Urinary bladder (tissue), 4 donors: ENCODE data around the gene NEURL2. TPM values are rescaled to one million over a fixed set of nuclear protein-coding genes. Genes with fewer than 3 reads are reported as not detected.
"Not testable (repeated sequence)": the region's sequence is repeated elsewhere in the genome, so short reads cannot be mapped to it uniquely, and the experiment has no call there.

ENCODE experiments used
- DNase-seq: peaks from one replicate; pipeline ENCODE4 v3.0.0-alpha.2; 2015; ENCODE audit errors: extremely low spot score
- H3K27ac ChIP-seq: one replicate; pipeline ENCODE4 v1.5.1; 2013; ENCODE audit warnings: low read depth, mild to moderate bottlenecking, moderate library complexity
- H3K36me3 ChIP-seq: one replicate; pipeline ENCODE4 v1.6.1; 2013; ENCODE audit warnings: mild to moderate bottlenecking, moderate library complexity; ENCODE audit not compliant: insufficient read depth
- H3K4me1 ChIP-seq: one replicate; pipeline ENCODE4 v1.6.1; 2013; ENCODE audit warnings: mild to moderate bottlenecking, moderate library complexity; ENCODE audit not compliant: insufficient read depth
- H3K4me3 ChIP-seq: one replicate; pipeline ENCODE4 v1.5.1; 2013; ENCODE audit warnings: low read depth, low read length
- WGBS: extraction: QIAGEN DNeasy Blood & Tissue Kit; methylation state at CpG from one replicate; pipeline ENCODE4 v1.1.7; 2013; 5-methylcytosine and 5-hydroxymethylcytosine counted together
- polyA plus RNA-seq: library from polyadenylated mRNA; stranded (reverse); fragments of 200-250 nt; gene quantifications from one replicate; pipeline ENCODE4 v1.2.3, GENCODE V29; 2013
- total RNA-seq: library from RNA; depleted of rRNA; stranded (reverse); fragments of >200 nt; gene quantifications from one replicate; pipeline ENCODE4 v1.2.3, GENCODE V29; 2014
- donor health status: healthy with polysubstance abuse.
- donor health status: healthy.

The NEURL2 gene
- total and polyA plus RNA-seq, 2 donors: 4.8 to 11.7 TPM

- Histone ChIP-seq H3K27ac (no peak overlapping the region), H3K4me3 (no peak overlapping the region), H3K4me1 (no peaks in the 10 kb centered on the region), H3K36me3 (no peaks in the 10 kb centered on the region)
- no peak for DNase-seq
- WGBS: 87% methylated on average over 4 of the region's 4 CpGs
These were observed 8.4 kb downstream of the NEURL2 start for GRCh38 chr20:45882469-45883099.

GRCh38 chr20:45880988-45881788, 9.8 kb downstream of the NEURL2 start, which contains the start of gene ZSWIM1:
TSS of gene ZSWIM1 (plus strand) at chr20:45881227. CDS start at chr20:45882593, 1,366 bp downstream.
- under 1% methylated on average over 23 of the region's 23 CpGs for WGBS
- Histone ChIP-seq H3K4me1 (no peaks in the 10 kb centered on the region), H3K27ac (peak within 1 kb of the TSS; percentile 40), H3K36me3 (no peaks in the 10 kb centered on the region), H3K4me3 (peak within 1 kb of the TSS; percentile 45)
- peak; percentile 99 for DNase-seq

- no peak overlapping the region for H3K4me3 ChIP-seq
- 76% methylated on average over 13 of the region's 13 CpGs for WGBS
- no peaks in the 10 kb centered on the region for H3K4me1 ChIP-seq
These were observed 12.8 kb downstream of the NEURL2 start for GRCh38 chr20:45878076-45878761.

GRCh38 chr20:45874576-45874975, 16.4 kb downstream of the NEURL2 start:
- 83% methylated on average over 4 of the region's 4 CpGs for WGBS

More at GRCh38 chr20:45878076-45878761, 12.8 kb downstream of the NEURL2 start:
- H3K27ac ChIP-seq: no peak overlapping the region
- DNase-seq: no peak
- no peaks in the 10 kb centered on the region for H3K36me3 ChIP-seq

GRCh38 chr20:45874104-45874481, 16.9 kb downstream of the NEURL2 start:
- not testable (repeated sequence) for H3K27ac ChIP-seq, H3K4me3 ChIP-seq, DNase-seq, H3K4me1 ChIP-seq, H3K36me3 ChIP-seq
- 95% methylated on average over 10 of the region's 10 CpGs for WGBS

More at GRCh38 chr20:45874576-45874975, 16.4 kb downstream of the NEURL2 start:
- no peak overlapping the region for H3K27ac ChIP-seq
- H3K4me3 ChIP-seq: no peak overlapping the region
- no peaks in the 10 kb centered on the region for H3K36me3 ChIP-seq
- no peaks in the 10 kb centered on the region for H3K4me1 ChIP-seq
- DNase-seq: no peak

- Histone ChIP-seq H3K27ac (no peak overlapping the region), H3K4me1 (no peaks in the 10 kb centered on the region), H3K36me3 (no peaks in the 10 kb centered on the region), H3K4me3 (no peak overlapping the region)
- 79% methylated on average over 1 of the region's 1 CpG for WGBS
- no peak for DNase-seq
These were observed 17.5 kb downstream of the NEURL2 start for GRCh38 chr20:45873409-45874103.

GRCh38 chr20:45872626-45873025, 18.4 kb downstream of the NEURL2 start:
- H3K36me3 ChIP-seq: no peaks in the 10 kb centered on the region
- WGBS: 92% methylated on average over 4 of the region's 4 CpGs
- no peak for DNase-seq
- no peak overlapping the region for H3K27ac ChIP-seq
- H3K4me1 ChIP-seq: no peaks in the 10 kb centered on the region
- H3K4me3 ChIP-seq: no peak overlapping the region

- DNase-seq: no peak
- no peaks in the 10 kb centered on the region for H3K4me1 ChIP-seq
- H3K27ac ChIP-seq: no peak overlapping the region
- no peaks in the 10 kb centered on the region for H3K36me3 ChIP-seq
- no peak overlapping the region for H3K4me3 ChIP-seq
These were observed 23.2 kb downstream of the NEURL2 start for GRCh38 chr20:45867819-45868176.

GRCh38 chr20:45867136-45867818, 23.7 kb downstream of the NEURL2 start:
- Histone ChIP-seq H3K36me3 (no peaks in the 10 kb centered on the region), H3K4me1 (no peaks in the 10 kb centered on the region), H3K4me3 (no peak overlapping the region), H3K27ac (no peak overlapping the region)
- WGBS: 83% methylated on average over 6 of the region's 6 CpGs
- DNase-seq: no peak

- Histone ChIP-seq H3K4me1 (no peaks in the 10 kb centered on the region), H3K27ac (no peak overlapping the region), H3K36me3 (no peaks in the 10 kb centered on the region), H3K4me3 (no peak overlapping the region)
- WGBS: 94% methylated on average over 5 of the region's 5 CpGs
- DNase-seq: no peak
These were observed 24.6 kb downstream of the NEURL2 start for GRCh38 chr20:45866454-45866853.

GRCh38 chr20:45863543-45864470, 27.2 kb downstream of the NEURL2 start:
- Histone ChIP-seq H3K36me3 (no peaks in the 10 kb centered on the region), H3K4me1 (no peaks in the 10 kb centered on the region), H3K4me3 (no peak overlapping the region), H3K27ac (no peak overlapping the region)
- 90% methylated on average over 7 of the region's 7 CpGs for WGBS
- DNase-seq: no peak
